ENCODE data around the gene ERGIC2.

Gene ERGIC2

DNA sequence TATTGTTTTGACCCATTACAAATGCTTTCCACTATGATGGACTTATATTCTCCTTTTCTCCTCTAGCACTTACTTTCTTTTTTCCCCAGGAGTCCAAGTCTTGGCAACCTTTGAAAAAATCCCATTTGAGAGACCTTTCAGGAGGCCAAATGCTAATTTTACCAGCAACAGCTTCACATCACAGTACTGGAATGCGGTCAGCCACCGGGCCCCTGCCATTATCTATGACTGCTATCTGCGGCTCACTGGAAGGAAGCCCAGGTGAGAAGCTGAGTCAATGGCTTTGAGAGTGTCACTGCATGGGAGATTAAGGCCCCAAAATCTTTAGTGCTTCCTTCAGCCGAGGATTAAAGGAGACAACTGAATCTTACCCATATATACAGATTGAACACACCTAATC, 64.2 kb downstream of the ERGIC2 start:
- TF ChIP-seq, protein P1, sequence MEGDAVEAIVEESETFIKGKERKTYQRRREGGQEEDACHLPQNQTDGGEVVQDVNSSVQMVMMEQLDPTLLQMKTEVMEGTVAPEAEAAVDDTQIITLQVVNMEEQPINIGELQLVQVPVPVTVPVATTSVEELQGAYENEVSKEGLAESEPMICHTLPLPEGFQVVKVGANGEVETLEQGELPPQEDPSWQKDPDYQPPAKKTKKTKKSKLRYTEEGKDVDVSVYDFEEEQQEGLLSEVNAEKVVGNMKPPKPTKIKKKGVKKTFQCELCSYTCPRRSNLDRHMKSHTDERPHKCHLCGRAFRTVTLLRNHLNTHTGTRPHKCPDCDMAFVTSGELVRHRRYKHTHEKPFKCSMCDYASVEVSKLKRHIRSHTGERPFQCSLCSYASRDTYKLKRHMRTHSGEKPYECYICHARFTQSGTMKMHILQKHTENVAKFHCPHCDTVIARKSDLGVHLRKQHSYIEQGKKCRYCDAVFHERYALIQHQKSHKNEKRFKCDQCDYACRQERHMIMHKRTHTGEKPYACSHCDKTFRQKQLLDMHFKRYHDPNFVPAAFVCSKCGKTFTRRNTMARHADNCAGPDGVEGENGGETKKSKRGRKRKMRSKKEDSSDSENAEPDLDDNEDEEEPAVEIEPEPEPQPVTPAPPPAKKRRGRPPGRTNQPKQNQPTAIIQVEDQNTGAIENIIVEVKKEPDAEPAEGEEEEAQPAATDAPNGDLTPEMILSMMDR (IDR thresholded peaks at IDR 0.05; ENCODE audit: low read depth, low read length), result no peak
- no peak overlapping the region for H3K4me3 ChIP-seq (ENCODE audit: low read depth, low read length)

DNA sequence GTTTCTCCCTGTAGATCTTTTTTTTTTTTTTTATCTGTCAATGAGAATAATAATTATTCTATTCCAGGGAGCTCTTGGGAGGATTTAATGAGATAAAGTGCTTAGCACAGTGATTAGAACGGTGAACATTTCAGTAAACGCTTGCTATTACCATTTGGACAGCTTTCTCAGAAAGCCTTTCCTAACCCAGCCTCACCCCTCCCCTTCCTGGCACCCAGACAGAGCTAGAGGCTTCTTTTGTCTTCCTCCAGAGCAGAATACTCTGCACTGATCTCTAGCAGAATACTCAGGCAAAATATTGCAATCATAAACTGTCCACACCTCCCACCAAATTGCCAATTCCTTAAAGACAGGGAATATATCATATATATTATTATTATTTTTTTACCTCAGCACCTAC, 66.6 kb downstream of the ERGIC2 start:
- TF ChIP-seq, protein P1 (IDR thresholded peaks at IDR 0.05; ENCODE audit: low read depth, low read length), result no peak
- H3K4me3 ChIP-seq (ENCODE audit: low read depth, low read length), result no peak overlapping the region

DNA sequence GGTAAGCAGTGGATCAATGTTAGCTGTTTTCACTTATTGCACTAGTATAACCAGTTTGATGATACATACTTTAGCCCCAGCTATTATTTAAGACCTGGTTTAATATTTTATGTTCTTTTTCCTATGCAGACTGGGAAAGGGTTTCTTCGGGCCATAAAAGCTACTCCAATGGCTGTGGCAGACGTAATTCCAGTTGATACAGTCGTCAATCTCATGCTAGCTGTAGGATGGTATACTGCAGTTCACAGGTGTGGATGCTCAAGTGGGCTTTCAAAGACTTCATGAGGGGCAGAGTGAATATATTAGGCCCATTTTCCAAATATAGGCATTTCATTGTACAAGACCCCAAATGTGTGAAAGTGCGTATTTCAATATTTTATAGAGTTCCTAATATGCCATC, 70.1 kb downstream of the ERGIC2 start:
- no peak overlapping the region for H3K4me3 ChIP-seq (ENCODE audit: low read depth, low read length)
- TF ChIP-seq, protein P1 (IDR thresholded peaks at IDR 0.05; ENCODE audit: low read depth, low read length), result no peak

DNA sequence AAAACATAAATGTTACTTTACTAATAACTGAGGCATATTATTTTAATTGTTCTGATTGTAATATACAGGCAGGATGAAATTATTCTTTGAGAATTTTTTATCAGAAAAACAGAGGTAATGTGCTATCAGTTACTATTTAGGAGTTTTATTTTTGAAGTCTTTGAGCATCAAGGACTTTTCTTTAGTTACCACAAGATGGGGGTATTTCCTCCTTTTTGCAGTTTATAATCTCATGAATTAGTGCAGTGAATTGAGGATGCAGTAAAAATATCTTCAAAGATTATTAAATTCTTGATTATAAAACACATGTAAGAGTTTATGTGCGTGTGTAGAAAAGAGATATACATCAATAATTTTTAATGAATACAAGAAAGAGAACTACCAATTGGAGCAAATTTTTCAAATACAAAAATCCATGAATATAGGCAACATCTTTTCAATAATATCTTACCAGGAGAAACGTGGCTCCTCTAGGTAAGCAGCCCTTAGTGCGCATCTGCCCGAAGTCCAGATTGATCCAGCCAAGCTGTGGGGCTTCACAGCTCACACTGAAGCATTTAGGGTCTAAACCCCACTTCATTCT, 71.6 kb downstream of the ERGIC2 start:
- TF ChIP-seq, protein P1 (IDR thresholded peaks at IDR 0.05; ENCODE audit: low read depth, low read length), result peak; percentile 6; the same call in 1 of the 2 replicates

DNA sequence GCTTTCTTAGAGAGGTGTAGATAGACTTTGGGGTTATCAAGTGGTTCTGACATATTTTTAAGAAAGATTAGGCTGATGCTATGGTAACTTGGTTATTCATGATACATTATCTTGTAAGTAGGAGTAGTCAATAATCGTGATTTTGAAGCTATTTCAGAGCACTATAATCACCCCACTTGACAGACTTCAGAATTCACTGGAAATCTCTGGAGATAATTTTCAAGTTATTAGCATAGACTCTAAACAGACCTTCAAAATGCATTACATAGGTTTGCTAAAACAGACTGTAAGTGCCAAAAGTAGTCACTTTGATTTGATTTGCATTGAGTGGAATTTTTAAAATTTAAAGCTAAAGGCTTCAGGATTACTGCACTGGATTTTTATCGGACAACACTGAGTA, 74.3 kb downstream of the ERGIC2 start:
- TF ChIP-seq, protein P1 (IDR thresholded peaks at IDR 0.05; ENCODE audit: low read depth, low read length), result no peak
- H3K4me3 ChIP-seq (ENCODE audit: low read depth, low read length), result no peak overlapping the region

More for the DNA sequence above, 71.6 kb downstream of the ERGIC2 start:
- no peak overlapping the region for H3K4me3 ChIP-seq (ENCODE audit: low read depth, low read length)

DNA sequence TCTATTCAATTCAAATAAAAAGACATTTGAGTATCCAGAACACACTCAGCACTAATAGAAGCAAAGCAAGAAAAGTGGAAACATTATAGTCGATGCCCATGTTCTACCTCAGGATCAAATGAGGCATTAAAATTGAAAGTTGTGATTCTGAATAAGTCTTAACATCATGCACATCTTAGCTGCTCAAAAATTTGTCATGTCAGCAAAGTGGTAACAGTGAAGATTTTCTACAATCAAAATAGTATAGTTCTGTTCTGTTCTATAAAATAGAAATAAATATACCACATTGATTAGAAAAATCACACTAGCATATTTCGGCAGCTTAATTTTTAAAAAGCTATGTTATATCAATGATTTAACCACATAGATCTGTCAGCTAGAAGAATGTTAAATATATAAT, 74.7 kb downstream of the ERGIC2 start:
- no peak overlapping the region for H3K4me3 ChIP-seq (ENCODE audit: low read depth, low read length)
- TF ChIP-seq, protein P1 (IDR thresholded peaks at IDR 0.05; ENCODE audit: low read depth, low read length), result no peak

DNA sequence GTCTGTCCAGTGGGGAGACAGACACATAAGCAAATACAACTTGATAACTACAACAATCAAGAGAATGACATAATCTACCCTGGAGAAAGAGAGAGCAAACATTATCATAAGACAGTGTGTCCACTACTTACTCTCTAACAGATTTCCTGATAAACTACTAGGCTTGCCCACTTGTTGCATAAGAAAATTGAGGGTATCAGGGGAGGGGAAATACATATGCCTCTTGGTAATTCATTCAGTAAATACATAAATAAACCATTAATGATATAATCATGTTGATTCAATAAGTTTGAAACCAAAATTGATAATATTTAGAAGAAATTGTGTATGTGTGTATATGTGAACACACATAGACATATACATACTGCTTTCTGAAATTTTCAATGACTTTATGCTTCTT, 76.6 kb downstream of the ERGIC2 start:
- H3K4me3 ChIP-seq (ENCODE audit: low read depth, low read length), result no peak overlapping the region
- TF ChIP-seq, protein P1 (IDR thresholded peaks at IDR 0.05; ENCODE audit: low read depth, low read length), result no peak

All from WI38 (cell line).